Aortic smooth muscle cell (primary cell): Measurements from ENCODE around the gene SLC28A3. TPM values are rescaled to one million over a fixed set of nuclear protein-coding genes. Genes with fewer than 3 reads are reported as not detected.

Source experiments
- total RNA-seq: library from RNA; depleted of rRNA; stranded (reverse); fragments of >200 nt; gene quantifications from 2 replicates; pipeline ENCODE4 v1.2.3, GENCODE V29; 2014

SLC28A3 gene, protein sequence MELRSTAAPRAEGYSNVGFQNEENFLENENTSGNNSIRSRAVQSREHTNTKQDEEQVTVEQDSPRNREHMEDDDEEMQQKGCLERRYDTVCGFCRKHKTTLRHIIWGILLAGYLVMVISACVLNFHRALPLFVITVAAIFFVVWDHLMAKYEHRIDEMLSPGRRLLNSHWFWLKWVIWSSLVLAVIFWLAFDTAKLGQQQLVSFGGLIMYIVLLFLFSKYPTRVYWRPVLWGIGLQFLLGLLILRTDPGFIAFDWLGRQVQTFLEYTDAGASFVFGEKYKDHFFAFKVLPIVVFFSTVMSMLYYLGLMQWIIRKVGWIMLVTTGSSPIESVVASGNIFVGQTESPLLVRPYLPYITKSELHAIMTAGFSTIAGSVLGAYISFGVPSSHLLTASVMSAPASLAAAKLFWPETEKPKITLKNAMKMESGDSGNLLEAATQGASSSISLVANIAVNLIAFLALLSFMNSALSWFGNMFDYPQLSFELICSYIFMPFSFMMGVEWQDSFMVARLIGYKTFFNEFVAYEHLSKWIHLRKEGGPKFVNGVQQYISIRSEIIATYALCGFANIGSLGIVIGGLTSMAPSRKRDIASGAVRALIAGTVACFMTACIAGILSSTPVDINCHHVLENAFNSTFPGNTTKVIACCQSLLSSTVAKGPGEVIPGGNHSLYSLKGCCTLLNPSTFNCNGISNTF
- under 0.01 TPM in 2 replicates for total RNA-seq

DNA sequence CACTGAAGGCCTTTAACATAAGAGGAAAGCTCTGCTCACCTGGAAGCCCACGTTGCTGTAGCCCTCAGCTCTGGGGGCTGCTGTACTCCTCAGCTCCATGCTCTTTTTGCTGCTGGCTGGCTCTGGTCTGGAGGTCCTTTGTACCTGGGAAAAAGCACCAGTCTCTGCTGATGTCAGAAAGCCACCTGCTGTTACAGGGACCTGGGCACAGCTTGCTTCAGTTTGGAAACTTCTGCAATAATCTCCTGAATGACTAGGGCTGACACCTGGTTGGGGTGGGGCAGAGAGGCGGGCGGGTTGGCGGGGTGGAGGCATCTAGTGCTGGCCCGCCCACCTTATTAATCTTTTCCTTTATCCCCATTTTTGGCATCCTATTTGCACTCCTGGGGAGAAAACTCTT lies at the start of gene SLC28A3:
Gene SLC28A3, minus strand, starts transcription at position 224 of the 400 bp plus-strand sequence. Its CDS starts 125 bp downstream, at position 99.

